Measurements from ENCODE around the gene PHKB.

- TF ChIP-seq CTCF (IDR thresholded peaks at IDR 0.05; ENCODE audit: insufficient read depth, low read depth, low read length) (no peak), EZH2 (IDR thresholded peaks at IDR 0.05; ENCODE audit: insufficient read depth, low read length) (no peak)
Observed at GRCh38 chr16:47476654-47477345, 15.7 kb downstream of the PHKB start.
